DMS79 (cell line): ENCODE measurements around the gene COPG1.

Experiments used
- DNase-seq: peaks from one replicate; lab custom pipeline; 2025; lab: John Stamatoyannopoulos, UW

COPG1 gene

GRCh38 chr3:129278966-129279906 is 29.8 kb downstream of the COPG1 start:
- DNase-seq = peak; percentile 41

DNA sequence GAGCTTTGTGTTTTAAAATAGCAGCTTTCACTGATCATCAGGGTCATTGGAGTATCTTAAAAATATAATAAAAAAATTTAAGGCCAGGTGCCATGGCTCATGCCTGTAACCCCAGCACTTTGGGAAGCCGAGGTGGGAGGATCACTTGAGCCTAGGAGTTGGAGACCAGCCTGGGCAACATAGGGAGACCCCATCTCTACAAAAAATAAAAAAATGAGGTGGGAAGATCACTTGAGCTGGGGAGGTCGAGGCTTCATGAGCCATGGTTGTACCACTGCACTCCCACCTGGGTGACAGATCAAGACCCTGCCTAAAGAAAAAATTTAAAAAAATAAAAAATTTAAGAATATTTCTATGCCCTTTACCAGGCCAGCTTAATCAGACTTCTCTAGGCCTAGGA is 30.8 kb downstream of the COPG1 start:
- DNase-seq = no peak

DNA sequence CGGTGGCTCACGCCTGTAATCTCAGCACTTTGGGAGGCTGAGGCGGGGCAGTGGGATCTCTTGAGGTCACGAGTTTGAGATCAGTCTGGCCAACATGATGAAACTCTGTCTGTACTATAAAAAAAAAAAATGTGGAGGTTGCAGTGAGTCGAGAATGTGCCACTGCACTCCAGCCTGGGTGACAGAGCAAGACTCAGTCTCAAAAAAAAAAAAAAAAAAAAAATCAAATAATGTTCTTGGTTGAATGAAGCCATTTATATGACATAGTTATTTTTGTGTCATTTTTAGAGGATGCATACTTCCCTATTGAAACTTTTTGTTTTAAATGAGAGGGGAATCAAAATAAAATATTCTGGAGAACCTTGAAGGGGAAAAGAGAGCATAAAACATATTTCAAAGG is 32.3 kb downstream of the COPG1 start:
- no peak for DNase-seq

DNA sequence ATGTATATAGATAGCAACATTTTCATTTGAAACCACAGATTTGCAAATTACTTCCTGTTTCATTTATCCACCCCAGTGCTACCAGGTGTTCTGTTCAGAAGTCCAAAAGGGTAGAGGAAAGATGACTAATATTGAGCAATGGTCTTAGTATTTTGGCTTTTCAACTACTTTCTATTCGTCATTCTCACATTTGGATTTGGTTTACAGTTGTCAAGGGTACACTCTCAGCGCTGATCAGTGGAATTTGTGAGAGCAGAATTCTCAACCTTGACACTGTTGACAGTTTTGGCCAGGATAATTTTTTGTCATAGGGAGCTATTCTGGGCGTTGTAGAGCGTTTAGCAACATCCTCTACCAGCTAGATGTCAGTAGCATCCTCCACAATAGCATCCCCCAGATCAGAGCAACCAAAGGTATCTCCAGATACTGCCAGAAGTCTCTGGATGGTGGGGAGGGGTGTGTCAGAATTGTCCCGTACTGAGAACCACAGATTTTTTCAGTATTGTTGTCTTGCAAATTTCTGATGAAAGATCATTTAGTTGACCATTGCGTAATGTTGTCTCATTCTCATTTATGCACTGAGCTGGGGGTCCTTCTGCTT is 33.4 kb downstream of the COPG1 start:
- no peak for DNase-seq

DNA sequence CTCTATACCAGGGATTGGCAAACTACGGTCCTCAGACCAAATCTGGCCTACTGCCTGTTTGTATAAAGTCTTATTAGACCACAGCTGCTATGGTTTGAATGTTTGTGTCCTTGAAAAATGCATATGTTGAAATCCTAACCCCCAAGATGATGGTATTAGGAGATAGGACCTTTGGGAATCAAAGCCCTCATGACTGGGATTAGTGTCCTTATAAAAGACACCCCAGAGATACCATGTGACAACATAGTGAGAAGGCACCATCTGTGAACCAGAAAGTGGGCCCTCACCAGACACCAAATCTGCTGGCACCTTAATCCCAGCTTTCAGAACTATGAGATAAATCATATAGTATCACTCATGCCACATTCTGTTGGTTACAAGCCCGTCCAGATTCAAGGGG is 36.7 kb downstream of the COPG1 start:
- no peak for DNase-seq

DNA sequence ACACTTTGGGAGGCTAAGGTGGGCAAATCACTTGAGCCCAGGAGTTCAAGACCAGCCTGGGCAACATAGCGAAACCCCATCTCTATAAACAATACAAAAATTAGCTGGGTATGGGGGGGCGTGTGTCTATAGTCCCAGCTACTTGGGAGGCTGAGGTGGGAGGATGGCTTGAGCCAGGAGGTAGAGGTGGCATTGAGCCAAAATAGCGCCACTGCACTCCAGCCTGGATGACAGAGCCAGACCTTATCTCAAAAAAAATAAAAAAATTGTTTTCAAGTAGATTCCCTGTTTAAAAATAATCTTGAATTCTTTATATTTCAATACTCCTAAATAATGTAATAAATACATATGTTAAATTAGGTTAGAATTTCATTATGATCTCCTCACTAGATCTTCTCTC is 39.0 kb downstream of the COPG1 start:
- no peak for DNase-seq

DNA sequence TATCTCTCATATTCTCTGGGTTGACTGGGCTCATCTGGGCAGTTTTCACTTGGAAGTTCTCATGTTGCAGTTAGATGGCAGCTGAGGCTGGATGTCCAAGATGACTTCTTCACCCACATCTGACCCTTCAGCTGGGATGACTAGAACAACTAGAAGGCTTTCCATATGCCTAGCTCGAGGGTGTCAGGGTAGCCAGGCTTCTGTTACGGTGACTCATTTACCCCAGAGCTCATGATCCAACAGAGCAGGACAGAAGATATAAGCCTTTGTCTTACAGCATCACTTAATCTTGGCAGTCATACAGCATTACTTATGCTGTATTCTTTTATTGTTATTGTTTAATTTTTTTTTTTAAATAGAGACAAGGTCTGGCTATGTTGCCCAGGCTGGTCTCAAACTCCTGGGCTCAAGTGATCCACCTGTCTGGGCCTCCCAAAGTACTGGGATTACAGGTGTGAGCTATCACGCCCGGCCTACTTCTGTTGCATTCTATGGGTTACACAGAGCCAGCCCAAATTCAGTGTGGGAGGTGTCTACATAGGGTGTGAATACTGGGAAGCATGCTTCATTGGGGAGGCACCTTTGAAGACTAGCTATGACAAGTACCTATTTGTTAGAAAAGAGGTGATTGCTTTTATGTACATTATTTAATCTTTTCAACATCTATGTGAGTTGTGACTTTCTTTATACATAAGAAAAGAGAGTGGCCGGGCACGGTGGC is 40.0 kb downstream of the COPG1 start:
- no peak for DNase-seq

DNA sequence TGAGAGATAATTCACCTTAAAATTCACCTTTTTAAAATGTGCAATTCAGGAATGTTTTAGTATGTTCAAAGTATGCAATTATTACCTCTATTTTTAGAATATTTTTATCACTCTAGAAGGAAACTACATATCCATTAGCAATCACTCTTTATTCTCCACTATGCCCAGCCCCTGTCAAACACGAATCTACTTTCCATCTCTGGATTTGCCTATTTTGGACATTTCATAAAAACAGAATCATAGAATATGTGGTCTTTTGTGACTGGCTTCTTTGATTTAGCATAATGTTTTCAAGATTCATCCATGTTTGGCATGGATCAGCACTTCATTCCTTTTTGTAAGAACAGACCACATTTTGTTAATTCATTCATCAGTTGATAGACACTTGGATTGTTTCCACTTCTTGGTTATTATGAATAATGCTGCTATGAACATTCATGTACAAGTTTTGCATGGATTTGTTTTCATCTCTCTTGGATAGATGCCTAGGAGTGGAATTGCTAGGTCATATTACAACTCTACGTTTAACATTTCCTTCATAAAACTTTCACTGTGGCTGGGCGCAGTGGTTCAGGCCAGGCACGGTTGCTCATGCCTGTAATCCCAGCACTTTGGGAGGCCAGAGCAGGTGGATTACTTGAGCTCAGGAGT is 42.0 kb downstream of the COPG1 start:
- DNase-seq = no peak

DNA sequence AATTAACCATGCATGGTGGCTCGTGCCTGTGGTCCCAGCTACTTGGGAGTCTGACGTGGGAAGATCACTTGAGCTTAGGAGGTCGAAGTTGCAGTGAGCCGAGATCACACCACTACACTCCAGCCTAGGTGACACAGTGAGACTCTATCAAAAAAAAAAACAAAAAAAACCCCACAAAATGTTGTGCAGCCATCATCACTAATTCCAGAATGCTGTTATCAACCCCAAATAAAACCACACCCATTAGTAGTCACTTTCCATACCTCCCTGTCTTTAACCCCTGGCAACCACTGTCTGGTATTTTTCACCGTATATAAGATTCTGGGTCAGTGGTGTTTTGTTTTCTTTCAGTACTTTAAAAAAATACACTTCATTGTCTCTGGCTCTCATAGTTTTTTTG is 45.9 kb downstream of the COPG1 start:
- no peak for DNase-seq

DNA sequence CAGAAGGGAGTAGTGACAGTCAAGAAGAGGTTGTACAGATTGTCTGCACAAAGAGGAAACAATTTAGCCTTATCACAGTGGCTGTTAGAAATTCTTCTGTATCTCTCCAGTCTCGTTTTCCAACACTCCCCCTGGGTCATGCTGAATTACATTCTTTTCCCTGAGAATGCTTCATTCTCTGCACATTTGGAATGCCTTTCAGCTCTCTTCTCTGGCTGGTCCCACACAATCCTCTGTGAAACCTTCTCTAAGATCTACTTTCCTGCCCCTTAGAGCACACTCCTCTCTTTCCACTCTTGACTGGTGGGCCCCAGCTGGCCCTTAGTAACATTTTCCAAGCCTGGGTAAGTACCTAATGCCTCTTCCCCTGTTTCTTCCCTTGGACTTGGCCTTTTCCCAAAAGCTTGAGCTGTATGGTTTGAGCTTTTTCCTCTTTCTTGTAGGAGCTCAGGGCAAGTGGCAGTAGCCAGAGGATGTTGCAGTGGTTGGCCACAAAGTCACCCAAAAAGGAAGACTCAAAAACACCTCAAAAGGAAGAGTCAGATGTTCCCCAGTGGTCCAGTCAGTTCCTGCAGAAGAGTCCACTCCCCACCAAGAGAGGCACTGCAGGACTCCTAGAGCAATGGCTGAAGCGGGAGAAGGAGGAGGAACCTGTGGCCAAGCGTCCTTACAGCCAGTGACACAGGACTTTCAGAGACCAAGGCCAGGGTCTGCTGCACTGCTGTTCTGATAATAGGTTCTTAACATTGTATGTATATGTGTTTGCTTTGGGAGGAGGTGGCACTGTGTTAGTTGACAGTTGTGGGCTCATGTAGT is 54.9 kb downstream of the COPG1 start:
- DNase-seq = no peak

DNA sequence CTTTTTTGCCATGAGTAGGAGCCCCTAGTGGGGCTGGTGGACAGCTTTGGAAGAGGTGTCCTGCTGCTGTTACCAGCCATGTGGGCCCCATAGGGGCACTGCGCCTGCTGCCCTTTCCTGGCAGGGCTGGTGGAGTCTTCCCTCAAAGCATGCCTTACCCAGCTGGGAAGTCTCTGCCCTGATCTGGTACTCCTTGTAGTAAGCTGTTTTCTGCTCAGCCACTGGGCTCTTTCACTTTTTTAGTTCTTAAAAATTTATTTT is 55.5 kb downstream of the COPG1 start:
- no peak for DNase-seq

- DNase-seq = no peak
Observed at GRCh38 chr3:129305592-129306091, 56.2 kb downstream of the COPG1 start.

- DNase-seq = no peak
Observed at GRCh38 chr3:129308636-129309035, 59.2 kb downstream of the COPG1 start.

DNA sequence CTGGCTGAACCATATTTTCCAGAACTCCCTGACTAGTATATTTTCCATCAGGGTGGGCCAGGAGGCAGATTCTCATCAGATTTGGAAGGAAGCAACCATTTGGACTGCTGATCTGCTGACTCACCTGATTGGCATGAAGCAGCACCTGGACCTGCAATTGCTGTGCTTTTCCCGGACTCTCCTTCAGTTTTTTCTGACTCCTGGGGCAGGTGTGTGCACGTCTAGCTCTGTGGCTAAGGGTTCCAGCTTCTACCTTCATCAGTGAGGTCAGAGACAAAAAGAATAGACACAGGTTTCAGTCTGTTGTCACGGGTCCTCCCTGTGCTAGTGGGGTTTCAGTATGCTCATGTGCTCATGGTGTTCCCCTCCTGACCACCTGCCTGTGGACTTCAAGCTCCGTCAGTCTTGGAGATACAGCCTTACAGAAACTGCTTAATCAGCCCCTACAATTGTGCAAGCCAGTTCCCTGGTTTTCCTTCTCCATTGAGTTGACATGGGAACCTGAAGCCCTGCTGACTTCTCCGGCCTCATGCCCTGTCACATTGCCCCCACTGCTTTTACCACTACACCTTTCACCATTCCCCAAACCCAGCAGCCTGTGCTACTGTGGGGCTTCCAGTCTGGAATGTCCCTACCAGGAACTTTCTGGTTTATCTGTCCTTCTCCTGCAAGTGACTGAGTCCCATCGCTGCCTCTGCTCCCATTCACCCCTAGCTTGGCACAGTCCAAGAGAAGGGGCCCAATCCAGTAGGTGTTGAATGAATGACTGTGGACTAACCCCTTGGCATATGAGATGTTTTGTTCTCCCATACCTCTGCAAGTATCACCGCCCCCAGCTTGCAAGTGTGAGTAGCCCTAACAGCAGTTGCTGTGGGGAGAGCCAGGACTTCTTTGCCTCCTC is 61.0 kb downstream of the COPG1 start:
- no peak for DNase-seq

DNA sequence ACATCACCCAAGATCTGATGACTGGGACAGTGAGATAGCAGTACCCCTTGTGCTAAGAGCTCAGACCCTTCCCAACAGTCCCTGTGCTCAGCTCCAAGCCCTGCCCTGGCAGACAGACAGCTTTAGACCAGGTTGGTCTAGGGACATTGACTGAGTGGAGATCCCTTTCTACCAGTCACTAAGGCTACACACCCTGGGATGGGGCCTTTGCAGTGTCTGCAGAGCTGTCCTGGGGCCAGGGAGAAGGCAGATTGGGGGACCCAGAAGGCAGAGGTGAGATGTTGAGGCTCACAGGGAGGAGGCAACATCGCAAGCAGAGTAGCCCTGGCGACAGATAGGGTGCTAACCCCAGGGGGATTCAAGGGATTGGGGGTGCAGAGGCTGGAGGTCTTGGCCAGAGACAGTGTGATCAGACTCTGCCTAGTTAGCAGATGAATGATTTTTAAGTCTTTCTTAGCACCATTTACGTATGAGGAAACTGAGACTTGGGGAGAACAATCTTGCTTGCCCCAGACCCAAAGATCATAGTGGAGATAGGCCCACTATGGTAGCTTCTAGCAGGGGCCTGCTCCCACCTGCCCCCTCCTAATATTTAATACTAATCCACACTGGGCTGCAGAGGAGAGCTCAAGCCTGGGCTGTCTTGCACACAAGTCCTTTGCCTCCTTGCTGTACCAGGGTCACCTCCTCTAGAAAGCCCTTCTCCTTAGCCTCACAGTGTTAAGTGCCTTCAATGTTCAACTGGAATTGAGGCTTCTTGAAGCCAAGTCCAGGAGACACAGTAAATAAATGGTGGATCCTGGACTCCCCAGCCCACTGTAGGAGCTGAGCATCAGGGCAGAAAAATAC is 61.9 kb downstream of the COPG1 start:
- no peak for DNase-seq

DNA sequence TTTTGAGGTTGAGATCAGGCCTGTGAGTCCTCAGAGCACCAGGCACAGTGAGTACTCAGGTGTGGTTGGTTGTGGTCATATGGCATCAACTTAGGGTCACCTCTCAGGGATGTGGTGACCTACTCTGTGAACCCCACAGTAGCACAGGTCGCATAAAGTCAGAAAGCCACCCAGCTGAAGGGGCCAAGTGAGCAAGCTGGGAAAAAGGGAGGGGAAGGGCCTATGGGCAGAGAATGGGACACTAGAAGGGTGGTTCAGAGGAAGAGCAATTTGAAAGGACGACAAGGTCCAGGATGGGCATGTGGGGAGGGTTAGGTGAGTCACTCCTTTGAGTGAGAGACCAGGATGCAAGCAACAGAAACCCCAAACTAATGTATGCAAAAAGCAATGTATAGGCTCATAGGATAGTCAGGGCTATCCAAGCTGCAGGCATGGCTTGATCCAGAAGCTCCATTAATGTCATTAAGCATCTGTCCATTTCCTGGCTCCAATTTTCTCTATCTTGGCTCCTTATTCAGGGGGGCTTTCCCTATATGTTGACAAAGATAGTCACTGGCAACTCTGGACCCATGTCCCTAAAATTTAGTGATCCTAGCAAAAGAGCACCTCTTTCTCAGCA is 62.7 kb downstream of the COPG1 start:
- no peak for DNase-seq

GRCh38 chr3:129312671-129313414 is 63.4 kb downstream of the COPG1 start:
- DNase-seq = no peak

- DNase-seq = no peak
Observed at GRCh38 chr3:129313415-129313664, 63.9 kb downstream of the COPG1 start.
